C4-2B (cell line): ENCODE data around the gene NDOR1.

ENCODE experiments used
- H3K27ac ChIP-seq: fragments of 450-650 bp; 2 replicates; pipeline ENCODE4 v1.5.1; 2017
- CTCF ChIP-seq: fragments of 450-650 bp; conservative IDR thresholded peaks from 2 replicates; pipeline ENCODE4 v1.5.1; 2017; ENCODE audit warnings: mild to moderate bottlenecking
- ZFX ChIP-seq: fragments of 450-650 bp; IDR thresholded peaks from 2 replicates; pipeline ENCODE4 v1.6.1; 2017

Gene NDOR1

DNA sequence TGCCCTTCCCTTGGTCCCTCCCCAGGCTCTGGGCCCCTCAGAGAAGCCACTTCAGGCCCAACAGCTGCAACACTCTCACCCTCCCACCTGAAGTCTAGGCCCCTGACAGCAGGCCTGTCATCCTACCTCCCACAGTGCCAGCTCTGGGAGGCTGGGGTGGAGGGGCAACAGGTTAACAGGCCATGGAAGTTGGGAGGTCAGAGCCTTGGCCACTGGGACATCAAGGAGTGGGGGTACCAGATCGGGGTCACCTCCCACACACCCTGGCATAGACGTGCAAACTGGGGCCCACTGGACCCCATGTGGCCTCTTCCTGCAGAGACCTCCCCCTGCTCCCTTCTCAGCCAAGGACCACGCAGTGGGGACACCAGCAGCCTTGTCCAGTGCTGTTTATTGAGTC lies 14.3 kb upstream of the NDOR1 start:
- H3K27ac ChIP-seq = peak overlapping the region; percentile 93

GRCh38 chr9:137191691-137192447 lies 13.6 kb upstream of the NDOR1 start:
- H3K27ac ChIP-seq = peak overlapping the region; percentile 93; the same call in 1 of the 2 replicates
- no peak for TF ChIP-seq CTCF
- no peak for TF ChIP-seq ZFX

More for the DNA sequence above, 14.3 kb upstream of the NDOR1 start:
- TF ChIP-seq CTCF (no peak), ZFX (no peak)

DNA sequence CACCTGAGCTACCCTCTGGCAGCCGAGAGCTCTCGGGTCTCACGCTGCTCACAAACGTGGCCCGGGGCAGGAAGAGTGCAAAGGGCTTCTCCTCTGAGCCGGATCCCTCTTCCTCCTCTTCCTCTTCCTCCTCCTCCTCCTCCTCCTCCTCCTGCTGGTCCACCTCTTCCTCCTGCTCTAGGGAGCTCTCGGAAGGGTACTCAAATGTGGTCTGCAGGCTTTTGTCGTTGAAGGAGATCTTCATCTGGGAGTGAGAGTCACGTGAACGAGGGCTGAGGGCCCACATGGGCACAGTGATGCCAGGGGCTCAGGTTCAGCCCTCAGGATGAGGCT lies 13.1 kb upstream of the NDOR1 start:
- no peak overlapping the region; the same call in 1 of the 2 replicates for H3K27ac ChIP-seq
- TF ChIP-seq ZFX = no peak
- no peak for TF ChIP-seq CTCF

DNA sequence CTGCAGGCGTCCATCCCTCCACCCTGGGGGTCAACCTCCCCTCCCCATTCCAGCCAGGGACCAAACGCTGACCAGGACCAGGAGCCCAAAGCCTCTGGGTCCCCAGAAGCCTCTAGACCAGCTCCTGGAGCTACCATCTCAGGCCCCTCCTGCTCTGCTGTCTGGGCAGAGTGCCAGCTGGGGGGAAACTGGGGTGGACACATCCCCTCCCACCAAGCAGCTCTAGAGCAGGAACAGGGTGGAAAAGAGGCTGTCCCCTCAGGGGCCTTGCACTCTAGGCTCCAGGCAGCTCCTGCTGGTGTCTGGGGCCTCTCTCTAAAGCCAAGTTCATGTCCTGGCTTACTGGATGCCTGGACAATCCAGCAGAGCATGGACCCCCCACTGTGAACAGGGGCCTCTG lies 12.6 kb upstream of the NDOR1 start:
- H3K27ac ChIP-seq = peak overlapping the region; percentile 85
- TF ChIP-seq ZFX (no peak), CTCF (no peak)

DNA sequence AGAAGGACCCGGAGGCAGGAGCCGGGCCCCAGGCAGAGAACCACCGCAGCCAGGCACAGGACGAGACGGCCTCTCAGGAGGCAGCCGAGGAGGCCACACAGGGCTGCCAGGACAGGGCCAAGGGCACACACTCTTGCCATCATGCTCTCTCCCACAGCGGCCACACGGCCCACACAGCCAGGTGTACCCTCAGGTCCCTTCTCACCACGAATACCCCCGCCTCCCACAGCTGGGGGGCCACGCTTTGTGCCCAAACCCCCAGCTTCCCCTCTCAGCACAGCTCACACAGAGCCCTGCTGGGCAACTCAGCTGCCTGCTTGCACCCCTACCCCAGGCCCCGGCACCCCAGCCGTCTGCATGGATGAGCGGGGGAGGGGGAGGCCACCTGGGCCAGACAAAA lies 11.7 kb upstream of the NDOR1 start:
- no peak for TF ChIP-seq ZFX
- TF ChIP-seq CTCF = no peak
- peak overlapping the region; percentile 85 for H3K27ac ChIP-seq

GRCh38 chr9:137194388-137194787 lies 11.1 kb upstream of the NDOR1 start:
- TF ChIP-seq CTCF (no peak), ZFX (no peak)

GRCh38 chr9:137194909-137195308 lies 10.6 kb upstream of the NDOR1 start:
- H3K27ac ChIP-seq = peak overlapping the region; percentile 85
- TF ChIP-seq ZFX (no peak), CTCF (no peak)

More at GRCh38 chr9:137194388-137194787, 11.1 kb upstream of the NDOR1 start:
- peak overlapping the region; percentile 85 for H3K27ac ChIP-seq
